GM12878 (cell line): ENCODE measurements around the gene NCF2. TPM values are rescaled to one million over a fixed set of nuclear protein-coding genes. Genes with fewer than 3 reads are reported as not detected.

Experiments
- ASH2L ChIP-seq: fragments of 300-600, 200-600 bp; sonication (generic); IDR thresholded peaks from 2 replicates; pipeline ENCODE4 v1.6.1; 2017; ENCODE audit warnings: low read depth, mild to moderate bottlenecking, borderline replicate concordance
- ATF7 ChIP-seq: fragments of 450-650 bp; IDR thresholded peaks from 2 replicates; pipeline ENCODE4 v1.6.1; 2016; ENCODE audit warnings: low read depth, mild to moderate bottlenecking
- BACH1 ChIP-seq: fragments of 450-650 bp; IDR thresholded peaks from 2 replicates; pipeline ENCODE4 v1.6.1; 2017; ENCODE audit warnings: mild to moderate bottlenecking, borderline replicate concordance
- CEBPB ChIP-seq, 2 experiments: fragments of 150-350 bp in 1 of 2; IDR thresholded peaks; 2 replicates each; pipeline ENCODE4 v1.6.1; 2012 to 2014; ENCODE audit warnings: low read depth in 2 of 2, low read length in 2 of 2, borderline replicate concordance in 1 of 2, inconsistent platforms in 1 of 2
- CHD4 ChIP-seq: fragments of 200-600 bp; sonication (generic); IDR thresholded peaks from 2 replicates; pipeline ENCODE4 v1.6.1; 2016; ENCODE audit warnings: mild to moderate bottlenecking
- CREB1 ChIP-seq: IDR thresholded peaks from 2 replicates; pipeline ENCODE4 v1.6.1; 2012; ENCODE audit warnings: low read depth, mild to moderate bottlenecking, inconsistent platforms
- CREM ChIP-seq: IDR thresholded peaks from 2 replicates; pipeline ENCODE4 v1.6.1; 2014; ENCODE audit warnings: antibody characterized with exemption, low read depth
- DPF2 ChIP-seq: fragments of 450-650 bp; IDR thresholded peaks from 2 replicates; pipeline ENCODE4 v1.6.1; 2017; ENCODE audit warnings: mild to moderate bottlenecking
- EGR1 ChIP-seq, 2 experiments: IDR thresholded peaks; 1 replicate in 1 of 2; 2 replicates in 1 of 2; pipeline ENCODE4 v1.6.1; 2011 to 2012; ENCODE audit warnings: low read depth in 2 of 2, low read length in 2 of 2, borderline replicate concordance in 1 of 2, mild to moderate bottlenecking in 1 of 2, moderate library complexity in 1 of 2
- EP300 ChIP-seq, 2 experiments: fragments of 150-350 bp in 1 of 2; IDR thresholded peaks; 2 replicates each; pipeline ENCODE4 v1.6.1; 2011 to 2012; ENCODE audit warnings: low read depth in 2 of 2, low read length in 2 of 2, borderline replicate concordance in 1 of 2, improper control_type of control experiment in 1 of 2, inconsistent platforms in 1 of 2; ENCODE audit not compliant: control insufficient read depth in 1 of 2
- FOXM1 ChIP-seq: IDR thresholded peaks from 2 replicates; pipeline ENCODE4 v1.6.1; 2012; ENCODE audit warnings: low read depth, mild to moderate bottlenecking, inconsistent platforms, low read length, moderate library complexity
- HDGF ChIP-seq: fragments of 450-650 bp; IDR thresholded peaks from 2 replicates; pipeline ENCODE4 v1.6.1; 2016; ENCODE audit warnings: antibody characterized with exemption
- PML ChIP-seq: IDR thresholded peaks from 2 replicates; pipeline ENCODE4 v1.6.1; 2012; ENCODE audit warnings: low read length, inconsistent platforms
- POU2F2 ChIP-seq: IDR thresholded peaks from 3 replicates; pipeline ENCODE4 v1.6.1; 2011; ENCODE audit warnings: low read depth, mild to moderate bottlenecking, low read length, borderline replicate concordance
- RB1 ChIP-seq: fragments of 450-650 bp; formaldehyde crosslinking; IDR thresholded peaks from 2 replicates; pipeline ENCODE4 v1.6.1; 2017; ENCODE audit warnings: mild to moderate bottlenecking, borderline replicate concordance
- RCOR1 ChIP-seq: conservative IDR thresholded peaks from 2 replicates; pipeline ENCODE4 v1.6.1; 2012; ENCODE audit warnings: low read depth, low read length, improper control_type of control experiment
- RELA ChIP-seq: fragments of 450-650 bp; IDR thresholded peaks from 2 replicates; pipeline ENCODE4 v1.8.0; 2014; ENCODE audit warnings: borderline replicate concordance; ENCODE audit not compliant: partially characterized antibody
- RUNX3 ChIP-seq: IDR thresholded peaks from 2 replicates; pipeline ENCODE4 v1.6.1; 2012; ENCODE audit warnings: low read length, inconsistent platforms
- ZBED1 ChIP-seq: IDR thresholded peaks from 2 replicates; pipeline ENCODE4 v1.6.1; 2016; ENCODE audit warnings: borderline replicate concordance
- polyA plus RNA-seq, 11 experiments: library from polyadenylated mRNA; depleted of rRNA in 4 of 11; unstranded in 6 of 11; stranded (reverse) in 5 of 11; fragments of >200 nt; fragmentation: Nextera tagmentation in 4 of 11; fragmentation: Illumina TruSeq in 1 of 11; extraction: Ambion mirVana in 4 of 11; extraction: Trizol in 1 of 11; gene quantifications; 1 replicate in 1 of 11; 2 replicates in 10 of 11; pipeline versions ENCODE4 v1.2.1 to v1.2.3, GENCODE V29; 2011 to 2016; ENCODE audit warnings: inconsistent platforms in 2 of 11, missing spikeins in 2 of 11, low read depth in 1 of 11
- total RNA-seq, 4 experiments: library from RNA; depleted of rRNA in 3 of 4; stranded (reverse); fragments of >200 nt in 3 of 4; fragmentation: Illumina TruSeq in 1 of 4; extraction: Trizol in 1 of 4; gene quantifications; 2 replicates each; pipeline versions ENCODE4 v1.2.1 to v1.2.3, GENCODE V29; 2013 to 2021
- TF ChIP-seq, protein P1 (sequence below): fragments of 150-350 bp; IDR thresholded peaks from 2 replicates; pipeline ENCODE4 v1.6.1; 2016; ENCODE audit warnings: low read depth, low read length
- TF ChIP-seq, protein P2 (sequence below): IDR thresholded peaks from 2 replicates; pipeline ENCODE4 v1.6.1; 2011; ENCODE audit warnings: low read depth, mild to moderate bottlenecking, low read length, moderate library complexity, borderline replicate concordance; ENCODE audit errors: extremely low read depth
- TF ChIP-seq, protein P3 (sequence below): fragments of 450-650 bp; IDR thresholded peaks from 2 replicates; pipeline ENCODE4 v1.6.1; 2018; ENCODE audit warnings: borderline replicate concordance, mild to moderate bottlenecking; ENCODE audit not compliant: partially characterized antibody
- TF ChIP-seq, protein P4 (sequence below): fragments of 450-650 bp; IDR thresholded peaks from 2 replicates; pipeline ENCODE4 v1.6.1; 2016; ENCODE audit warnings: mild to moderate bottlenecking

NCF2 gene
- total and polyA plus RNA-seq, 10 of the 15 experiments (the other 5 are each of a cell fraction or from before 2014, with no cell fraction given), result 31.4 to 256 (median 77.1) TPM

DNA sequence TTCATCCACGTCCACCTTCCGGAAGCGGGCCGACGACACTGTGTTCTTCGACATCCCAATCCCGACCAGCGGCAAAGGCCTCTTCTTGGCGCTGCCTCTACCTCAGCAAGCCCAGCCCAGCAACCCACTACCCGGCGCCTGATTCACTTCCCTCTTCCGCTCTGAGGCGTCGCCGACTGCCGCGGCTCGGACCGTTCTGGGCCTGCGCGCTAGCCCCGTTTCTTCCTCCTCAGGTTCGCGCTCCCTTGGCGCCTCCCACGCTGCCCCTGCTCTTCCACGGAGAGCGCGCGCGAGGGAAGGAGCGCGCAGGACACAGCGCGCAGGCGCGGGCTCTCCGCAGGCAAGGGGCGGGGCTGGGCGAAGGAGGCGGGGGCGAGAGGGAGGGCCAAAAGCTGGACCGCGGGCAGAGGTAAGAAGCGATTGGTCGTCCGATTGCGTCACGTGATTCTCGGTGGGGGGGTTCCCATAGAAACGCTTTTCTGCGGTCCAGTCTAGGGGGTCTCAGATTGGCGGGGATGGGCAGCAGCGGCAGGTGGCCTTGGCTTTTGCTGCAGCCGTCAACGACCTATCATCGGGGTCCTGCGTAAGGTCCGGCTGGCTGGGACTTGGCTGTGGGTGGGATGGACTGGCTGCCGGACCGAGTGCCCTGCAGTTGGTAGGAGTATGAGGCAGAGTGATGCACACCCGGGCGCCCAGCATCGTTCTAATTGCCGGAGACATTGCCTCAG lies 45.5 kb upstream of the NCF2 start, which contains the start of gene ARPC5 (continued):
- TF ChIP-seq, protein P1, sequence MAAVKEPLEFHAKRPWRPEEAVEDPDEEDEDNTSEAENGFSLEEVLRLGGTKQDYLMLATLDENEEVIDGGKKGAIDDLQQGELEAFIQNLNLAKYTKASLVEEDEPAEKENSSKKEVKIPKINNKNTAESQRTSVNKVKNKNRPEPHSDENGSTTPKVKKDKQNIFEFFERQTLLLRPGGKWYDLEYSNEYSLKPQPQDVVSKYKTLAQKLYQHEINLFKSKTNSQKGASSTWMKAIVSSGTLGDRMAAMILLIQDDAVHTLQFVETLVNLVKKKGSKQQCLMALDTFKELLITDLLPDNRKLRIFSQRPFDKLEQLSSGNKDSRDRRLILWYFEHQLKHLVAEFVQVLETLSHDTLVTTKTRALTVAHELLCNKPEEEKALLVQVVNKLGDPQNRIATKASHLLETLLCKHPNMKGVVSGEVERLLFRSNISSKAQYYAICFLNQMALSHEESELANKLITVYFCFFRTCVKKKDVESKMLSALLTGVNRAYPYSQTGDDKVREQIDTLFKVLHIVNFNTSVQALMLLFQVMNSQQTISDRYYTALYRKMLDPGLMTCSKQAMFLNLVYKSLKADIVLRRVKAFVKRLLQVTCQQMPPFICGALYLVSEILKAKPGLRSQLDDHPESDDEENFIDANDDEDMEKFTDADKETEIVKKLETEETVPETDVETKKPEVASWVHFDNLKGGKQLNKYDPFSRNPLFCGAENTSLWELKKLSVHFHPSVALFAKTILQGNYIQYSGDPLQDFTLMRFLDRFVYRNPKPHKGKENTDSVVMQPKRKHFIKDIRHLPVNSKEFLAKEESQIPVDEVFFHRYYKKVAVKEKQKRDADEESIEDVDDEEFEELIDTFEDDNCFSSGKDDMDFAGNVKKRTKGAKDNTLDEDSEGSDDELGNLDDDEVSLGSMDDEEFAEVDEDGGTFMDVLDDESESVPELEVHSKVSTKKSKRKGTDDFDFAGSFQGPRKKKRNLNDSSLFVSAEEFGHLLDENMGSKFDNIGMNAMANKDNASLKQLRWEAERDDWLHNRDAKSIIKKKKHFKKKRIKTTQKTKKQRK, result no peak
- TF ChIP-seq BACH1 (peak; percentile 97), PML (peak; percentile 85; the same call in 1 of the 2 replicates), EGR1 (IDR thresholded peaks at IDR 0.05; ENCODE audit: borderline replicate concordance in 1 of 2, low read depth in 2 of 2, low read length in 2 of 2) (peak; percentile 18 to 89), ATF7 (peak; percentile 39; the same call in 1 of the 2 replicates), POU2F2 (peak; percentile 49; the same call in 1 of the 3 replicates), FOXM1 (no peak), CHD4 (no peak), RB1 (0 out of 2 replicates have a peak, but pooled peaks have one; percentile 62), RCOR1 (no peak), HDGF (peak; percentile 92), RUNX3 (peak; percentile 72), CEBPB (IDR thresholded peaks at IDR 0.05; ENCODE audit: borderline replicate concordance in 1 of 2, low read depth in 2 of 2, low read length in 2 of 2) (no peak), CREM (peak; percentile 62; the same call in 1 of the 2 replicates), DPF2 (peak; percentile 68), ASH2L (no peak; the same call in 1 of the 2 replicates), EP300 (IDR thresholded peaks at IDR 0.05; ENCODE audit: borderline replicate concordance in 1 of 2, control insufficient read depth in 1 of 2, low read depth in 2 of 2, low read length in 2 of 2) (no peak), CREB1 (peak; percentile 49; the same call in 1 of the 2 replicates), RELA (peak; percentile 40), ZBED1 (0 out of 2 replicates have a peak, but pooled peaks have one; percentile 33)
- TF ChIP-seq, protein P2, sequence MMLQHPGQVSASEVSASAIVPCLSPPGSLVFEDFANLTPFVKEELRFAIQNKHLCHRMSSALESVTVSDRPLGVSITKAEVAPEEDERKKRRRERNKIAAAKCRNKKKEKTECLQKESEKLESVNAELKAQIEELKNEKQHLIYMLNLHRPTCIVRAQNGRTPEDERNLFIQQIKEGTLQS, result peak; percentile 81; the same call in 1 of the 2 replicates
- TF ChIP-seq, protein P3, sequence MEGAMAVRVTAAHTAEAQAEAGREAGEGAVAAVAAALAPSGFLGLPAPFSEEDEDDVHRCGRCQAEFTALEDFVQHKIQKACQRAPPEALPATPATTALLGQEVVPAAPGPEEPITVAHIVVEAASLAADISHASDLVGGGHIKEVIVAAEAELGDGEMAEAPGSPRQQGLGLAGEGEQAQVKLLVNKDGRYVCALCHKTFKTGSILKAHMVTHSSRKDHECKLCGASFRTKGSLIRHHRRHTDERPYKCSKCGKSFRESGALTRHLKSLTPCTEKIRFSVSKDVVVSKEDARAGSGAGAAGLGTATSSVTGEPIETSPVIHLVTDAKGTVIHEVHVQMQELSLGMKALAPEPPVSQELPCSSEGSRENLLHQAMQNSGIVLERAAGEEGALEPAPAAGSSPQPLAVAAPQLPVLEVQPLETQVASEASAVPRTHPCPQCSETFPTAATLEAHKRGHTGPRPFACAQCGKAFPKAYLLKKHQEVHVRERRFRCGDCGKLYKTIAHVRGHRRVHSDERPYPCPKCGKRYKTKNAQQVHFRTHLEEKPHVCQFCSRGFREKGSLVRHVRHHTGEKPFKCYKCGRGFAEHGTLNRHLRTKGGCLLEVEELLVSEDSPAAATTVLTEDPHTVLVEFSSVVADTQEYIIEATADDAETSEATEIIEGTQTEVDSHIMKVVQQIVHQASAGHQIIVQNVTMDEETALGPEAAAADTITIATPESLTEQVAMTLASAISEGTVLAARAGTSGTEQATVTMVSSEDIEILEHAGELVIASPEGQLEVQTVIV, result no peak
- TF ChIP-seq, protein P4, sequence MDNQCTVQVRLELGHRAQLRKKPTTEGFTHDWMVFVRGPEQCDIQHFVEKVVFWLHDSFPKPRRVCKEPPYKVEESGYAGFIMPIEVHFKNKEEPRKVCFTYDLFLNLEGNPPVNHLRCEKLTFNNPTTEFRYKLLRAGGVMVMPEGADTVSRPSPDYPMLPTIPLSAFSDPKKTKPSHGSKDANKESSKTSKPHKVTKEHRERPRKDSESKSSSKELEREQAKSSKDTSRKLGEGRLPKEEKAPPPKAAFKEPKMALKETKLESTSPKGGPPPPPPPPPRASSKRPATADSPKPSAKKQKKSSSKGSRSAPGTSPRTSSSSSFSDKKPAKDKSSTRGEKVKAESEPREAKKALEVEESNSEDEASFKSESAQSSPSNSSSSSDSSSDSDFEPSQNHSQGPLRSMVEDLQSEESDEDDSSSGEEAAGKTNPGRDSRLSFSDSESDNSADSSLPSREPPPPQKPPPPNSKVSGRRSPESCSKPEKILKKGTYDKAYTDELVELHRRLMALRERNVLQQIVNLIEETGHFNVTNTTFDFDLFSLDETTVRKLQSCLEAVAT, result peak; percentile 35; the same call in 1 of the 2 replicates
